Activated naive CD4-positive, alpha-beta T cell treated with anti-CD3 and anti-CD28 coated beads for 36 hours (primary cell): ENCODE data around the gene CITED1. TPM values are rescaled to one million over a fixed set of nuclear protein-coding genes. Genes with fewer than 3 reads are reported as not detected.

Experiments used
- CTCF ChIA-PET: fragments of 350-600 bp; sonication (Branson Sonifier 250); formaldehyde crosslinking; loops from one replicate; lab custom pipeline; 2021; ENCODE audit warnings: antibody characterized with exemption; lab: Charles Lee
- DNase-seq: peaks from one replicate; pipeline ENCODE4 v3.0.0-alpha.2; 2020
- H3K27ac Mint-ChIP-seq: one replicate; pipeline ENCODE4 v1.8.0; 2021; ENCODE audit warnings: mild to moderate bottlenecking, mixed read lengths
- H3K27me3 Mint-ChIP-seq: one replicate; pipeline ENCODE4 v1.8.0; 2021; ENCODE audit warnings: low read depth, mixed read lengths
- H3K36me3 Mint-ChIP-seq: one replicate; pipeline ENCODE4 v1.8.0; 2021; ENCODE audit warnings: low read depth, mixed read lengths
- H3K4me1 Mint-ChIP-seq: one replicate; pipeline ENCODE4 v1.8.0; 2021; ENCODE audit warnings: low read depth, mixed read lengths
- H3K4me3 Mint-ChIP-seq: one replicate; pipeline ENCODE4 v1.8.0; 2021; ENCODE audit warnings: mild to moderate bottlenecking, moderate library complexity, mixed read lengths
- H3K9me3 Mint-ChIP-seq: one replicate; pipeline ENCODE4 v1.8.0; 2021; ENCODE audit warnings: mixed read lengths
- intact Hi-C: fragments of 100-400 bp; cut with micrococcal nuclease; formaldehyde crosslinking; loops from one replicate; pipeline ENCODE4 v1.15.1; 2023
- total RNA-seq, 2 experiments: library from RNA; stranded (reverse); gene quantifications; one replicate each; pipeline ENCODE4 v1.2.3, GENCODE V29; 2021

The CITED1 gene
- total RNA-seq, 2 experiments from 2014 or later: not detected

DNA sequence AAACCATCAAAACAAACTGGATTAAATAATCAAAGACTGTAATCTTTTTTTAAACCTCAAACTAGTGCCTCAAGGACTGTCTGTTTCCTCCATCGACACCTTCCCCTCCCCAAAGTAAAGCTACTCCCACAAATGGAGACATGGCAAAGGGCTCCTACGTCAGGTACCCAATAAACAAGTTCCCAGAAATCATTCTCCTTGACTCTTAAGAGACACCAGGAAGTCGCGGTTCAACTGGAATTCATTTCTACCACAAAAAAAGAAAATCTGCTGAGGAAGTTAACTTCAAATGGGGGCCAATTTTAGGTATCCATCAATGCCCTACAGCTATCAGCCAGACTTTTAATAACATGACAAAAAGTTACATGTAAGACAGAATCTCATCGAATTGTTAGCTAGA is 31.2 kb downstream of the CITED1 start:
- H3K9me3 Mint-ChIP-seq: no peaks in the 10 kb centered on the region

DNA sequence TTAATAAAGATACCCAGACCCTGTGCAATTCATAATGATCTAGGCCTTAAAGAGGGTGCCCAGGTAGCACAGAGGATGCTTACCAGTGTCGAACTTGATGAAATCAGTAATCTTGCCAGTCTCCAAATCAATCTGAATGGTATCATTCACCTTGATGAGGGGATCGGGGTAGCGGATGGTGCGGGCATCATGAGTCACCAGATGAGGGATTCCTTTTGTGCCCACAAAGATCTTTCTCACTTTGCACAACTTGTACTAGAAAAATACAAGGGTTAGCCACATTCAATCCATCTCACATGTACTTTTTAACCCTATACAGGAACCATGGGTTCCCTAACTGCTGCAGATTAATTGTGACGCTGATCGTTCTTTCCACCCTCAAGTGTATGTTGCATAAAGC is 32.0 kb downstream of the CITED1 start:
- DNase-seq: no peak
- CTCF ChIA-PET: no interaction called here
- Mint-ChIP-seq H3K4me3 (peak overlapping the region; percentile 80), H3K27ac (peak overlapping the region; percentile 89), H3K36me3 (peaks cover 52% of the 10 kb centered on the region), H3K27me3 (no peaks in the 10 kb centered on the region), H3K4me1 (peaks cover 49% of the 10 kb centered on the region), H3K9me3 (no peaks in the 10 kb centered on the region)
- intact Hi-C loops: loop anchor here (10.0 kb wide), 1 partner anchor 259 kb away; no protein-coding TSS in a partner anchor

More for the DNA sequence above, 31.2 kb downstream of the CITED1 start:
- intact Hi-C loops: loop anchor here (10.0 kb wide), 1 partner anchor 260 kb away; no protein-coding TSS in a partner anchor
- Mint-ChIP-seq H3K27me3 (no peaks in the 10 kb centered on the region), H3K36me3 (peaks cover 50% of the 10 kb centered on the region), H3K4me3 (peak overlapping the region; percentile 80), H3K27ac (peak overlapping the region; percentile 89), H3K4me1 (peaks cover 48% of the 10 kb centered on the region)
- DNase-seq: no peak
- CTCF ChIA-PET: no interaction called here

DNA sequence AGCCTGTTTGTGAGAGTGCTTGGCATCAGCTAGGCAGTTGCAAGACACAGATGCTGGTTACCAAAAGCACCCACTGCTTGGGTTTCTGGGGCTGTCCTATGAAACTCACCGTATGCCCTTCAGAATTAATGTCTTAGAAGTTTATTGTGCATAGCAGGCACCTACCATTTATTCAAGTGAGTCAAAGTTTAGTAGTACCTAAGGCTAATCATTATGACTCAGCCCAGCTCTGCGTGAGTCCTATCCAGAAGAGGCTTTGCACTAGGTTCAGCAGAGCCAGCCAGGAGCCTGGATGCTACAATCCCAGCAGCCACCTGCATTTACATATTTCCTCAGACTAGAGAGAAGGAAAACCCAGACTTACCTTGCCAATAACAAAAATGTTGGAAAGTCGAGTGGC is 32.8 kb downstream of the CITED1 start:
- H3K36me3 Mint-ChIP-seq: peaks cover 55% of the 10 kb centered on the region
- intact Hi-C loops: loop anchor here (10.0 kb wide), 1 partner anchor 258 kb away; no protein-coding TSS in a partner anchor
- peak overlapping the region; percentile 24 for H3K4me3 Mint-ChIP-seq
- H3K27ac Mint-ChIP-seq: peak overlapping the region; percentile 89
- peaks cover 49% of the 10 kb centered on the region for H3K4me1 Mint-ChIP-seq
- DNase-seq: peak; percentile 18
- no peaks in the 10 kb centered on the region for H3K27me3 Mint-ChIP-seq
- CTCF ChIA-PET: no interaction called here
- no peaks in the 10 kb centered on the region for H3K9me3 Mint-ChIP-seq

DNA sequence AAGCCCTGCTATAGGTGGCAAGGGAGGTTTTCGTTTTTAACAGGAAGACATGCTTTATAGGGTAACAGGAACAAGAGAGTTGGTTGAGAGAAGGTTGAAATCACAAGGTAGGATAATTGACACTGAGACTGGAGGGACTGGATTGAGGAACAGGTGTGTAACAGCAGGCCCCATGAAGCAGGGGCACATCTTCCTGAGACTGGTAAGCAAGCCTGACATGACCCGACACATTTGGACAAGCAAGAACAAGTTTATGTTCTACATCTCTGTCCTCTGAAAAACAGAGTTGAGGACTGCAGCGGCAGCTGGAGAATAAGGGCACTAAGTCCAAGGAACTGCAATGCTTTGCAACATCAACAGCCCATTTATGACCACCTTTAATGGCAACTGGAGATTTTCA is 33.9 kb downstream of the CITED1 start:
- intact Hi-C loops: loop anchor here (10.0 kb wide), 1 partner anchor 257 kb away; no protein-coding TSS in a partner anchor
- H3K36me3 Mint-ChIP-seq: peaks cover 55% of the 10 kb centered on the region
- peak overlapping the region; percentile 89 for H3K27ac Mint-ChIP-seq
- no peaks in the 10 kb centered on the region for H3K9me3 Mint-ChIP-seq
- H3K27me3 Mint-ChIP-seq: no peaks in the 10 kb centered on the region
- DNase-seq: no peak
- peak overlapping the region; percentile 20 for H3K4me3 Mint-ChIP-seq
- H3K4me1 Mint-ChIP-seq: peaks cover 49% of the 10 kb centered on the region
- CTCF ChIA-PET: interaction anchor here (0.9 kb wide), 1 partner anchor 26 kb away, joined by 3 read pairs; no protein-coding TSS in a partner anchor

DNA sequence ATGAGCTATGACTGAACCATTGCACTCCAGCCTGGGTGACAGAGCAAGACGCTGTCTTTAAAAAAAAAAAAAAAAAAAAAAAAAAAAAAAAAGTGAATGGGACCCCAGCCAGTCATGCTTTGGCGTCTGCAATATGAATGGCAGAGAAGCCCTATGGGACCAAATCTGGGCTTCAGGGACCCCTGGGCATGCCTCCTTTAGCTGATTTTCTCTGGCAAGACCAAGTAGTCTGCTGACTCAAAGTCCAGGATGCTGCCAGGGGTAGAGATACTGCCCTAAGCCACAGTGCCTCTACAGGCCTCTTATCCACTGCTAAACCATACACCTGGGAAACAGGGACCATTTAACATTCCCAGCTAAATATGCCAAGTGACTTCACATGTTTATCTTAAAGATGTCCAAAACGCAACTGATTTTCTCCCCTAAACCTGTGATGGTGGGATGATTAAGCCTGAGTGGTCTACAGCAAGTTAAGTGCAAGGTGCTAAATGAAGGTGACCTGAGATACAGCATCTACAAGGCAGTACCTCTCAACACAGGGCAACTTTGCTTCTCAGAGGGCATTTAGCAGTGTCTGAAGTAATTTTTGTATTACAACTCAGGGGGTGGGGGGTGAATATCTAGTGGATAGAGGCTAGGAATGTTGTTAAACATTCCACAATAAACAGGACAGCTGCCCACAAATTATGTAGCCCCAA is 34.5 kb downstream of the CITED1 start:
- H3K27me3 Mint-ChIP-seq: no peaks in the 10 kb centered on the region
- DNase-seq: no peak
- H3K9me3 Mint-ChIP-seq: no peaks in the 10 kb centered on the region
- peak overlapping the region; percentile 20 for H3K4me3 Mint-ChIP-seq
- intact Hi-C loops: loop anchor here (10.0 kb wide), 1 partner anchor 256 kb away; no protein-coding TSS in a partner anchor
- peak overlapping the region; percentile 89 for H3K27ac Mint-ChIP-seq
- H3K4me1 Mint-ChIP-seq: peaks cover 49% of the 10 kb centered on the region
- peaks cover 55% of the 10 kb centered on the region for H3K36me3 Mint-ChIP-seq
- CTCF ChIA-PET: interaction anchor here (0.9 kb wide), 1 partner anchor 26 kb away, joined by 3 read pairs; no protein-coding TSS in a partner anchor

DNA sequence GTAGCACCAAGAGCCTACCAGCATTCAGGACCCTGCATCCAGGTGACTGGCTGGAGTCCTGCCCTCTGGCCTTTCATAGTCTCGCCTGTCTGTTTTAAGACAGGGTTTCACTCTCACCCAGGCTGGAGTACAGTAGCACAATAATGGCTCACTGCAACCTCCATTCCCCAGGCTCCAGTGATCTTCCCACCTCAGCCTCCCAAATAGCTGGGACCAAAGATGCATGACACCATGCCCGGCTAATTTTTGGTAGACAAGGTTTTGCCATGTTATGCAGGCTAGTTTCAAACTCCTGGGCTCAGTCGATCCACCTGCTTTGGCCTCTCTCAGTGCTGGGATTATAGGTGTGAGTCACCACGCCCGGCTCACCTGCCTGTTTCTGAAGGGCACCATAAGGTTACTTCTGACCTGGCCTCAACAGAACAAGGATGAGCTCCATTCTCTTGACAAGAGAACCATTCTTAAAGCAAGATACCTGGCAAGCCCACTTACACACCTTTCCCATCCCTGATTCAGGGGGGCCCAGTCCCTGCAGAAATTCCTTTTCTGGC is 35.3 kb downstream of the CITED1 start:
- intact Hi-C loops: loop anchor here (10.0 kb wide), 1 partner anchor 256 kb away; no protein-coding TSS in a partner anchor
- Mint-ChIP-seq H3K4me1 (peaks cover 47% of the 10 kb centered on the region), H3K36me3 (peaks cover 46% of the 10 kb centered on the region), H3K9me3 (no peaks in the 10 kb centered on the region), H3K27me3 (no peaks in the 10 kb centered on the region), H3K4me3 (no peak overlapping the region), H3K27ac (peak overlapping the region; percentile 84)
- no peak for DNase-seq
- CTCF ChIA-PET: no interaction called here

DNA sequence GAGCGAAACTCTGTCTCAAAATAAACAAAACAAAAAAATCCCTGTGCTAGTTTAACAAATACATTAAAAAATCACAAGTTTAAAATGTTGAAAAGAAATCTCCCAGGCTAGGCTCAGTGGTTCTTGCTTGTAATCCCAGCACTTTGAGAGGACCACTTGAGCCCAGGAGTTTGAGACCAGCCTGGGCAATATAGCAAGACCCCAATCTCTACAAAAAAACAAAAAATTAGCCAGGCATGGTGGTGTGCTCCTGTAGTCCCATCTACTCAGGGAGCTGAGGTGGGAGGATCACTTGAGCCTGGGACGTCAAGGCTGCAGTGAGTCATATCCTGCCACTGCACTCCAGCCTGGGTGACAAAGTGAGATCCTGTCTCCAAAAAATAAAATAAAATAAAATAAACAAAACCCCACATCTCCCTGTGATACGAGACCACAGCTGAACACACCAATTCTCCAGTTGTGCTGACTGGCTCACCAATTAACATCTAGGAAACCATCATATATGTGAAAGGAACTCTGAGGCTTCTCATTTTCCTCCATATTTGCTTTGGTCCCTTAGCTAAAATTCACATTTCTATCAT is 36.0 kb downstream of the CITED1 start:
- H3K4me3 Mint-ChIP-seq: no peak overlapping the region
- CTCF ChIA-PET: interaction anchor here (0.9 to 1.1 kb wide), 2 partner anchors 31 to 88 kb away, joined by 3 to 4 read pairs; partner anchors contain the start of genes ERCC6L and PIN4
- peak; percentile 57 for DNase-seq
- no peaks in the 10 kb centered on the region for H3K9me3 Mint-ChIP-seq
- H3K27ac Mint-ChIP-seq: peak overlapping the region; percentile 84
- no peaks in the 10 kb centered on the region for H3K27me3 Mint-ChIP-seq
- peaks cover 43% of the 10 kb centered on the region for H3K4me1 Mint-ChIP-seq
- H3K36me3 Mint-ChIP-seq: peaks cover 40% of the 10 kb centered on the region
- intact Hi-C loops: loop anchor here (10.0 kb wide), 1 partner anchor 255 kb away; no protein-coding TSS in a partner anchor

DNA sequence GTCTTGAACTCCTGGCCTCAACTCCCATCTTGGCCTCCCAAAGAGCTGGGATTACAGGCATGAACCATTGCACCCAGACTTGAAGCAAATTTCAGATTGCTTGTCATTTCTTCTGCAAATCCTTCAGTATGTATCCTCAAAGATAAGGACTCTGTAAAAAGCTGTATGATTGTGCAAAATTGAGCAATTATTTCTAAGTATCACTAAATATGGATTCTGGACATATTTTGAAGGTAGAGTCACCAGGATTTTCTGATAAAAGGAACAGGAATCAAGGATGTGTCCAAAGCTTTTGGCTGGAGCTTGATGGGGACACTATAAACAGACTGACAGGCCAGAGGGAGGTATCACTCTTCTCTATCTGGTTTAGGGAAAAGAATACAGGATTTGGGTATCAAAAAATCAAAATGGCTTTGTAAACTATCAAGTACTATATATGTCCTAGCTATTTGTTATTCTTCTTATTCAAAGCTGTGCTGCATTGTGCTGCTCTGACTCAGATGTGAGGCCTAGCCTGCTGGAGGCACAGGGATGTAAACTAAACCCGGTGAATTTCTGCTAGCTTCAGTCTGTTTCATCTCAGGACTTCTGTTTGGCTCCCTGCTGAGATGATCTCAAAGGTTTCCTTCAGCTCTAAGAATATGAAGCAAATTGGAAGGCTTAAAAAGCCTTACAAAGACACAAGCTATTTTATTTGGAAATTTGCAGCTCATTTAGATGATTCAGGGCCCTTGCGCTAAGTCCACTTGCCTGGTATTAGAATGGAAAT is 36.9 kb downstream of the CITED1 start:
- Mint-ChIP-seq H3K36me3 (peaks cover 30% of the 10 kb centered on the region), H3K4me1 (peaks cover 34% of the 10 kb centered on the region), H3K4me3 (no peak overlapping the region), H3K27me3 (no peaks in the 10 kb centered on the region), H3K27ac (no peak overlapping the region), H3K9me3 (no peaks in the 10 kb centered on the region)
- no peak for DNase-seq
- CTCF ChIA-PET: interaction anchor here (0.6 to 2.5 kb wide), 4 partner anchors 8 to 87 kb away, joined by 3 to 19 read pairs (median 4); partner anchors contain the start of genes ERCC6L, PIN4 and RPS4X
- intact Hi-C loops: no loop called here

DNA sequence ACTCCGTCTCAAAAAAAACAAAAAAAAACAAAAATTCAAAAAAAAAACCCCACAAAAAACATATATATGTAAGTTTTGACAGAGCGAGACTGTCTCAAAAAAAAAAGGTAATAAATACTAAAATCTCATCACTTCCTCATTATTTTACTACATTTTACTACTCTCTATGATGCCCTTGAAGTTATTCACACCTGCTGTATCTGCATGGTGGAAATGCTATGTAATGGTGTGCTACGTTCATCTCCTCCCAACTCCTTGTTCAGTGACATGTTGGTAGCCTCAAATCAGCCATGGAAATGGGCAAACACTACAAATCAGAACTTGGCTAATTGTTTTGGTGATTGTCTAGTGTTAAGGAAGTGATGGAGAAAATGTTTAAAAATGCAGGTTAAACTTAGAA is 40.5 kb downstream of the CITED1 start:
- no peak overlapping the region for H3K4me3 Mint-ChIP-seq
- CTCF ChIA-PET: no interaction called here
- no peaks in the 10 kb centered on the region for H3K9me3 Mint-ChIP-seq
- H3K36me3 Mint-ChIP-seq: peaks cover 10% of the 10 kb centered on the region
- no peaks in the 10 kb centered on the region for H3K27me3 Mint-ChIP-seq
- peaks cover 5% of the 10 kb centered on the region for H3K4me1 Mint-ChIP-seq
- H3K27ac Mint-ChIP-seq: no peak overlapping the region
- intact Hi-C loops: no loop called here
- DNase-seq: no peak

DNA sequence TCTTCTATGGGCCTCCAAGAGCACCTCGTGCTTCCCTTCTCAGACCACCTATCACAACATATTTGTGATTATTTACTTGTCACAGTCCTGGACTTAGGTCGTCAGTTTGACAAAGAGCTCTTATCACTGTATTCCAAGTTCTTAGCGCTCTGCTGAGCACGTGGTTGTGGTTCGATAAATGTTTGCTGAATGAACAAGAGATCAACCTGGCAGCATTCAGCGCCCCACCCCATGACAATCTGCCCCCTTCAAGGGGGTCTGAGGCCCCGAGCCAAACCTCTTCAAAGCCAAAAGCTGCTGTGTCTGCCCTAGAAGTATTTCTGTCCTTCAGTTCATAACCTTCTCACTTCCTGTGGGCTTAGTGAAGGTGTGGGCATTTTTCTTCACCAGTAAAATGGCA is 43.6 kb downstream of the CITED1 start:
- intact Hi-C loops: no loop called here
- CTCF ChIA-PET: no interaction called here
- Mint-ChIP-seq H3K27ac (no peak overlapping the region), H3K27me3 (no peaks in the 10 kb centered on the region), H3K4me3 (no peak overlapping the region), H3K36me3 (no peaks in the 10 kb centered on the region), H3K4me1 (no peaks in the 10 kb centered on the region), H3K9me3 (no peaks in the 10 kb centered on the region)
- DNase-seq: no peak

DNA sequence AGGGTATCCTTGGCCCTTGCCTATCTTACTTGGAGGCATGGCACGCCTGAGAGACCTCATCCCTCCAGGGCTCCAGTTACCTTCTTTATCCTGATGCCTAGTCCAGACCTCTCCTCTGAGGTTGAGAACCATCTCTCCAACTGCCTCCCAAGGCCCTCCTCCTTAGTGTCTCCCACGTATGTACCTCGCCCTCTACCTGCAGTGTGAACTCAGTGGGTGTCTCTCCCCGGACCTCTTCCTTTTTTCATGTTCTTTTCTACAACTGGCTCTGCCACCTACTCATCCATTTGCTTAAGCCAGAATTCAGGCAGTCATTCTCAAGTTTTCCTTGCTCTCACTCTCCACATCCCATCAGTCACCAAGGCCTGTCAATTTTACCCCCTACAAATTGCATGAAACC is 45.3 kb downstream of the CITED1 start:
- Mint-ChIP-seq H3K4me3 (no peak overlapping the region), H3K27me3 (peaks cover 5% of the 10 kb centered on the region), H3K9me3 (no peaks in the 10 kb centered on the region), H3K36me3 (no peaks in the 10 kb centered on the region), H3K4me1 (no peaks in the 10 kb centered on the region), H3K27ac (no peak overlapping the region)
- CTCF ChIA-PET: no interaction called here
- intact Hi-C loops: no loop called here
- DNase-seq: no peak

DNA sequence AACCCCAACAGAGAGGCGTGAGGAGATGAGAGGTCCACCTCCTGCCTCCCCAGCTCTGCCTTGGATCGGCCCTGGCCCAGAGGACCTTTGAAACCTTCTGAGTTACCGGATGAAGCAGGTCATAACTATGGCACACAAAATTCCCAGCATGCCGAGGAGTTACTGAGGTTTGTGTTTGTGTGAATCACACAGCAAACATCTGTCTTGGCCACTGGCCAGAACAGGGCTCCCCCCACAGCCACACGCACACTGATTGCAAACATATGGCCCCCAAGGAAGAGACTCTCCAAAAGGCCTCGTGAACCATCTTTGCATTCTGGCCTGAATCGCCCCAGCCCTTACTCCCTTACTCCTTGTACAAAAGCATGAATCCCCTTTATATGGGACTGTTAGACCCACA is 47.5 kb downstream of the CITED1 start:
- Mint-ChIP-seq H3K9me3 (no peaks in the 10 kb centered on the region), H3K27ac (no peak overlapping the region), H3K4me1 (no peaks in the 10 kb centered on the region), H3K27me3 (peaks cover 18% of the 10 kb centered on the region), H3K36me3 (no peaks in the 10 kb centered on the region), H3K4me3 (no peak overlapping the region)
- CTCF ChIA-PET: interaction anchor here (1.3 kb wide), 1 partner anchor 13 kb away, joined by 7 read pairs; no protein-coding TSS in a partner anchor
- intact Hi-C loops: no loop called here
- DNase-seq: no peak
